ENCODE results near the gene RPP25. TPM values are rescaled to one million over a fixed set of nuclear protein-coding genes. Genes with fewer than 3 reads are reported as not detected.
A peak's percentile ranks its signal among the peaks of the same experiment; 100 is the strongest.

Gene RPP25
- total and polyA plus RNA-seq, 8 donors, result 3.0 to 6.7 (median 4.7) TPM

- Histone ChIP-seq H3K27ac (peak overlapping the region in 2 of 4 donors; percentile 57 to 87), H3K36me3 (no peaks in the 10 kb centered on the region), H3K4me1 (peaks cover 5 to 19% (median 12%) of the 10 kb centered on the region in 3 donors), H3K27me3 (no peaks in the 10 kb centered on the region), H3K4me3 (peak overlapping the region in 1 of 4 donors; percentile 77), H3K9me3 (no peaks in the 10 kb centered on the region)
- WGBS, 2 donors, result 47 to 53% methylated on average over 4 of the region's 4 CpGs
- FAIRE-seq (no peak), ATAC-seq (peak in 2 of 4 donors; percentile 10 to 20), DNase-seq (peak in 1 of 6 donors; percentile 43)
- intact Hi-C loops (cut with DNase I), result no loop called here
- no peak for TF ChIP-seq CTCF (IDR thresholded peaks at IDR 0.05)
These were observed 40.6 kb upstream of the RPP25 start for GRCh38 chr15:74997141-74997540.

GRCh38 chr15:74995779-74996765 lies 39.5 kb upstream of the RPP25 start:
- Histone ChIP-seq H3K4me3 (peak overlapping the region; percentile 53 to 81 (median 68)), H3K4me1 (peaks cover 5 to 19% (median 12%) of the 10 kb centered on the region in 3 donors), H3K27ac (peak overlapping the region; percentile 57 to 87 (median 73)), H3K36me3 (no peaks in the 10 kb centered on the region), H3K27me3 (no peaks in the 10 kb centered on the region), H3K9me3 (no peaks in the 10 kb centered on the region)
- WGBS, 2 donors, result 8% methylated on average over 39 to 42 of the region's 42 CpGs
- peak; percentile 63 to 84 (median 73) for DNase-seq
- no peak for FAIRE-seq
- TF ChIP-seq CTCF (IDR thresholded peaks at IDR 0.05), result no peak
- intact Hi-C loops (cut with DNase I), result no loop called here
- ATAC-seq, result peak; percentile 60 to 73 (median 60)

- DNase-seq (peak; percentile 96 to 99 (median 98)), ATAC-seq (peak; percentile 79 to 91 (median 85)), FAIRE-seq (no peak)
- Histone ChIP-seq H3K9me3 (no peaks in the 10 kb centered on the region), H3K4me3 (peak within 1 kb of the TSS; percentile 53 to 81 (median 68)), H3K27ac (peak within 1 kb of the TSS; percentile 57 to 87 (median 73)), H3K4me1 (peaks cover 5 to 14% (median 9%) of the 10 kb centered on the region in 3 donors), H3K27me3 (no peaks in the 10 kb centered on the region), H3K36me3 (no peaks in the 10 kb centered on the region)
- no peak for TF ChIP-seq CTCF (IDR thresholded peaks at IDR 0.05)
- WGBS, 2 donors, result 1% methylated on average over 50 to 58 of the region's 58 CpGs
- intact Hi-C loops (cut with DNase I), result no loop called here
These were observed 38.7 kb upstream of the RPP25 start, which contains the start of gene SCAMP5 for GRCh38 chr15:74995182-74995778. TSS of gene SCAMP5 (plus strand) at chr15:74995563. CDS start at chr15:75011840, 16,277 bp downstream.

GRCh38 chr15:74994685-74995084 lies 38.1 kb upstream of the RPP25 start:
- peak overlapping the region in 1 of 4 donors; percentile 81 for H3K4me3 ChIP-seq
- TF ChIP-seq CTCF (IDR thresholded peaks at IDR 0.05), result no peak
- no peak for DNase-seq
- intact Hi-C loops (cut with DNase I), result no loop called here
- H3K36me3 ChIP-seq, result no peaks in the 10 kb centered on the region
- peaks cover 4 to 9% (median 5%) of the 10 kb centered on the region in 3 donors for H3K4me1 ChIP-seq
- no peak for ATAC-seq
- no peaks in the 10 kb centered on the region for H3K27me3 ChIP-seq
- WGBS, 2 donors, result 40 to 43% methylated on average over 5 of the region's 5 CpGs
- no peaks in the 10 kb centered on the region for H3K9me3 ChIP-seq
- H3K27ac ChIP-seq, result peak overlapping the region in 1 of 4 donors; percentile 55
- FAIRE-seq, result no peak

Measured in pancreas (tissue), 10 donors.